NCI-H1930 (cell line): Measurements from ENCODE around the gene ST3GAL5.

Experiments
- DNase-seq, 2 experiments: peaks; one replicate each; lab custom pipeline; 2025; lab: John Stamatoyannopoulos, UW

ST3GAL5 gene

GRCh38 chr2:85790032-85790431 lies 98.8 kb downstream of the ST3GAL5 start:
- no peak for DNase-seq

- DNase-seq = no peak
Measured at GRCh38 chr2:85789271-85789670, 99.5 kb downstream of the ST3GAL5 start.

GRCh38 chr2:85788603-85789002 lies 100.2 kb downstream of the ST3GAL5 start:
- DNase-seq = no peak

GRCh38 chr2:85787981-85788340 lies 100.8 kb downstream of the ST3GAL5 start:
- DNase-seq = no peak

GRCh38 chr2:85787282-85787980 lies 101.4 kb downstream of the ST3GAL5 start:
- no peak for DNase-seq
